Activated naive CD8-positive, alpha-beta T cell treated with anti-CD3 and anti-CD28 coated beads, Interleukin-2, amount 10 ng/mL, durations not matched to agents 7 days and 5 days (primary cell): ENCODE data around the gene MICALL2. TPM values are rescaled to one million over a fixed set of nuclear protein-coding genes. Genes with fewer than 3 reads are reported as not detected.
"Not testable (repeated sequence)": the region's sequence is repeated elsewhere in the genome, so short reads cannot be mapped to it uniquely, and the experiment has no call there.

Experiments used
- ATAC-seq: fragments of 150-1000 bp; cut with Tn5 transposase; one replicate; pipeline ENCODE4 v1.10.0; 2021; ENCODE audit warnings: low read depth, moderate library complexity
- POLR2A ChIA-PET: fragments of 350-600 bp; sonication (Branson Sonifier 250); formaldehyde crosslinking; loops from one replicate; lab custom pipeline; 2021; ENCODE audit warnings: antibody characterized with exemption; lab: Charles Lee
- DNase-seq: peaks from one replicate; pipeline ENCODE4 v3.0.0; 2021
- H3K27ac Mint-ChIP-seq: one replicate; pipeline ENCODE4 v1.8.0; 2022; ENCODE audit warnings: mild to moderate bottlenecking, mixed read lengths
- H3K27me3 Mint-ChIP-seq: one replicate; pipeline ENCODE4 v1.8.0; 2022; ENCODE audit warnings: mild to moderate bottlenecking, moderate library complexity, mixed read lengths
- H3K36me3 Mint-ChIP-seq: one replicate; pipeline ENCODE4 v1.8.0; 2021; ENCODE audit warnings: mild to moderate bottlenecking, mixed read lengths
- H3K4me1 Mint-ChIP-seq: one replicate; pipeline ENCODE4 v1.8.0; 2021; ENCODE audit warnings: mixed read lengths
- H3K4me3 Mint-ChIP-seq: one replicate; pipeline ENCODE4 v1.8.0; 2022; ENCODE audit warnings: mild to moderate bottlenecking, moderate library complexity, mixed read lengths
- H3K9me3 Mint-ChIP-seq: one replicate; pipeline ENCODE4 v1.8.0; 2021; ENCODE audit warnings: mixed read lengths
- total RNA-seq, 2 experiments: library from RNA; stranded (reverse); gene quantifications; one replicate each; pipeline ENCODE4 v1.2.3, GENCODE V29; 2021

MICALL2 gene
- total RNA-seq, 2 experiments from 2014 or later: 2.8 to 3.9 TPM

GRCh38 chr7:1446026-1446425 is 13.2 kb downstream of the MICALL2 start:
- not testable (repeated sequence) for H3K27me3 Mint-ChIP-seq

GRCh38 chr7:1445341-1445740 is 13.9 kb downstream of the MICALL2 start:
- no peaks in the 10 kb centered on the region for H3K9me3 Mint-ChIP-seq
- POLR2A ChIA-PET: no interaction called here
- no peaks in the 10 kb centered on the region for H3K36me3 Mint-ChIP-seq
- no peak for DNase-seq
- H3K4me1 Mint-ChIP-seq: no peaks in the 10 kb centered on the region
- no peak overlapping the region for H3K4me3 Mint-ChIP-seq
- H3K27me3 Mint-ChIP-seq: no peaks in the 10 kb centered on the region
- ATAC-seq: no peak
- H3K27ac Mint-ChIP-seq: no peak overlapping the region

More at GRCh38 chr7:1446026-1446425, 13.2 kb downstream of the MICALL2 start:
- H3K4me3 Mint-ChIP-seq, H3K27ac Mint-ChIP-seq, ATAC-seq, H3K36me3 Mint-ChIP-seq, H3K9me3 Mint-ChIP-seq, POLR2A ChIA-PET, H3K4me1 Mint-ChIP-seq, DNase-seq: not testable (repeated sequence)

- Mint-ChIP-seq H3K4me1 (no peaks in the 10 kb centered on the region), H3K36me3 (no peaks in the 10 kb centered on the region), H3K4me3 (no peak overlapping the region), H3K27ac (no peak overlapping the region), H3K9me3 (no peaks in the 10 kb centered on the region), H3K27me3 (no peaks in the 10 kb centered on the region)
- ATAC-seq (no peak), DNase-seq (no peak)
- POLR2A ChIA-PET: no interaction called here
Observed at GRCh38 chr7:1444925-1445322, 14.3 kb downstream of the MICALL2 start.

- Mint-ChIP-seq H3K4me3 (no peak overlapping the region), H3K9me3 (no peaks in the 10 kb centered on the region)
Observed at GRCh38 chr7:1444214-1444924, 14.9 kb downstream of the MICALL2 start.

GRCh38 chr7:1443587-1444200 is 15.6 kb downstream of the MICALL2 start:
- ATAC-seq, H3K9me3 Mint-ChIP-seq: not testable (repeated sequence)

More at GRCh38 chr7:1444214-1444924, 14.9 kb downstream of the MICALL2 start:
- H3K4me1 Mint-ChIP-seq: no peaks in the 10 kb centered on the region
- no peak for DNase-seq
- no peak overlapping the region for H3K27ac Mint-ChIP-seq
- H3K36me3 Mint-ChIP-seq: no peaks in the 10 kb centered on the region
- no peaks in the 10 kb centered on the region for H3K27me3 Mint-ChIP-seq
- ATAC-seq: no peak
- POLR2A ChIA-PET: no interaction called here

GRCh38 chr7:1442355-1443124 is 16.7 kb downstream of the MICALL2 start:
- ATAC-seq (no peak), DNase-seq (no peak)
- no peaks in the 10 kb centered on the region for H3K9me3 Mint-ChIP-seq
- H3K4me1 Mint-ChIP-seq: no peaks in the 10 kb centered on the region
- H3K27ac Mint-ChIP-seq: no peak overlapping the region
- POLR2A ChIA-PET: no interaction called here
- H3K4me3 Mint-ChIP-seq: no peak overlapping the region
- H3K27me3 Mint-ChIP-seq: no peaks in the 10 kb centered on the region
- H3K36me3 Mint-ChIP-seq: no peaks in the 10 kb centered on the region

More at GRCh38 chr7:1443587-1444200, 15.6 kb downstream of the MICALL2 start:
- H3K36me3 Mint-ChIP-seq, H3K27me3 Mint-ChIP-seq, H3K4me1 Mint-ChIP-seq, H3K27ac Mint-ChIP-seq, DNase-seq, H3K4me3 Mint-ChIP-seq, POLR2A ChIA-PET: not testable (repeated sequence)

- POLR2A ChIA-PET: interaction anchor here (0.5 kb wide), 1 partner anchor 24 kb away, joined by 3 read pairs; no protein-coding TSS in a partner anchor
- Mint-ChIP-seq H3K4me1 (no peaks in the 10 kb centered on the region), H3K9me3 (no peaks in the 10 kb centered on the region), H3K36me3 (no peaks in the 10 kb centered on the region), H3K4me3 (no peak overlapping the region), H3K27ac (no peak overlapping the region), H3K27me3 (no peaks in the 10 kb centered on the region)
- DNase-seq (no peak), ATAC-seq (no peak)
Observed at GRCh38 chr7:1441615-1442354, 17.5 kb downstream of the MICALL2 start.

- Mint-ChIP-seq H3K27me3 (no peaks in the 10 kb centered on the region), H3K4me1 (no peaks in the 10 kb centered on the region), H3K4me3 (no peak overlapping the region), H3K36me3 (no peaks in the 10 kb centered on the region), H3K9me3 (no peaks in the 10 kb centered on the region), H3K27ac (no peak overlapping the region)
- ATAC-seq (no peak), DNase-seq (no peak)
- POLR2A ChIA-PET: no interaction called here
Observed at GRCh38 chr7:1440620-1441019, 18.6 kb downstream of the MICALL2 start.

GRCh38 chr7:1439373-1440363 is 19.6 kb downstream of the MICALL2 start:
- no peak for DNase-seq
- POLR2A ChIA-PET: no interaction called here
- ATAC-seq: no peak
- H3K36me3 Mint-ChIP-seq: no peaks in the 10 kb centered on the region
- H3K4me1 Mint-ChIP-seq: no peaks in the 10 kb centered on the region
- no peaks in the 10 kb centered on the region for H3K27me3 Mint-ChIP-seq
- H3K4me3 Mint-ChIP-seq: no peak overlapping the region
- no peak overlapping the region for H3K27ac Mint-ChIP-seq
- no peaks in the 10 kb centered on the region for H3K9me3 Mint-ChIP-seq

GRCh38 chr7:1438821-1439220 is 20.4 kb downstream of the MICALL2 start:
- no peak for ATAC-seq
- Mint-ChIP-seq H3K27ac (no peak overlapping the region), H3K36me3 (no peaks in the 10 kb centered on the region), H3K9me3 (no peaks in the 10 kb centered on the region), H3K4me1 (no peaks in the 10 kb centered on the region), H3K27me3 (no peaks in the 10 kb centered on the region), H3K4me3 (no peak overlapping the region)
- POLR2A ChIA-PET: no interaction called here
- DNase-seq: no peak

GRCh38 chr7:1438208-1438607 is 21.1 kb downstream of the MICALL2 start:
- no peaks in the 10 kb centered on the region for H3K27me3 Mint-ChIP-seq
- no peaks in the 10 kb centered on the region for H3K4me1 Mint-ChIP-seq
- H3K4me3 Mint-ChIP-seq: no peak overlapping the region
- DNase-seq (no peak), ATAC-seq (no peak)
- POLR2A ChIA-PET: no interaction called here
- H3K36me3 Mint-ChIP-seq: no peaks in the 10 kb centered on the region
- no peaks in the 10 kb centered on the region for H3K9me3 Mint-ChIP-seq
- H3K27ac Mint-ChIP-seq: no peak overlapping the region

- H3K9me3 Mint-ChIP-seq: no peaks in the 10 kb centered on the region
- POLR2A ChIA-PET: no interaction called here
Observed at GRCh38 chr7:1437155-1437880, 22.0 kb downstream of the MICALL2 start.

More at GRCh38 chr7:1437155-1437880, 22.0 kb downstream of the MICALL2 start:
- no peaks in the 10 kb centered on the region for H3K36me3 Mint-ChIP-seq
- no peak overlapping the region for H3K4me3 Mint-ChIP-seq
- no peak overlapping the region for H3K27ac Mint-ChIP-seq
- peaks cover 1% of the 10 kb centered on the region for H3K4me1 Mint-ChIP-seq
- ATAC-seq (no peak), DNase-seq (no peak)
- H3K27me3 Mint-ChIP-seq: peaks cover 1% of the 10 kb centered on the region
